LNCaP clone FGC (cell line): Measurements from ENCODE around the gene CSPG4.

Source experiments
- DNase-seq: peaks from one replicate; pipeline ENCODE4 v3.0.0-alpha.2; 2011; ENCODE audit warnings: low read depth
- H3K4me3 ChIP-seq: 2 replicates; pipeline ENCODE4 v1.5.1; 2011; ENCODE audit warnings: mild to moderate bottlenecking, low read depth, low read length, control low read depth
- TF ChIP-seq, protein P1 (sequence below): IDR thresholded peaks from 2 replicates; pipeline ENCODE4 v1.5.1; 2012; ENCODE audit warnings: mild to moderate bottlenecking; ENCODE audit not compliant: control insufficient read depth, insufficient read depth; ENCODE audit errors: extremely low read depth

The CSPG4 gene

DNA sequence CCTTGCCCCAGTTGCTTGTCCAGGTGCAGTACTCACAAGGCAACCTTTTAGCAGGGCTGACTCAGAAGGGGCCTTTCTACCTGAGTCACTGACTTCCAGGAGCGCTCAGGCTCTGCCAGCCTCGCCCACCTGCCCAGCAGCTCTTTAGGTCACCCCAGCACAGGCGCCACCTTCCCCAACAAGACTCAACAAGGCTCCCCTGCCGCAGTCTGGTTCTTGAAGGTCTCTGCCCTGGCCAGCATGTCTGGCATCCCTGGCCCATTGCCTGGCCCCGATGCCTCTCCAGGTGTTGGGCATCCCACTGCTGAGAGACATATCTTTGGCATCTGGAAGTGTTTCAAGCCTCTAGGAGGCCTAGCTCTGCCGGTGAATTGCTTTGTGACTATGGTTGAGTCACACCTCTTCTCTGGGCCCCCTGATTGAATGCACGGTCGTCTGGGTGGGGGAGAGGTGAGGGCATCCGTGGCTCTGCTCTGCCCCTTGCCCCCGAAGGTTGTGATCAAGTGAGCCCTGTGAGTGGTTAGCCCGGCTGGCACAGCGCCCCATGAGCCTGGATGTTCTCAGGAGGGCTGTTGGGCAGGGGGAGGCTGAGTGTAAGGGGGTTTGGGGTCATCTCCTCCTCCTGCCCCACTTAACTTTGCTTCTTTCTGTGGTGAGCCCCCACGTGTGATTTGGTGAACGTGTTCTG is 43.3 kb downstream of the CSPG4 start:
- TF ChIP-seq, protein P1, sequence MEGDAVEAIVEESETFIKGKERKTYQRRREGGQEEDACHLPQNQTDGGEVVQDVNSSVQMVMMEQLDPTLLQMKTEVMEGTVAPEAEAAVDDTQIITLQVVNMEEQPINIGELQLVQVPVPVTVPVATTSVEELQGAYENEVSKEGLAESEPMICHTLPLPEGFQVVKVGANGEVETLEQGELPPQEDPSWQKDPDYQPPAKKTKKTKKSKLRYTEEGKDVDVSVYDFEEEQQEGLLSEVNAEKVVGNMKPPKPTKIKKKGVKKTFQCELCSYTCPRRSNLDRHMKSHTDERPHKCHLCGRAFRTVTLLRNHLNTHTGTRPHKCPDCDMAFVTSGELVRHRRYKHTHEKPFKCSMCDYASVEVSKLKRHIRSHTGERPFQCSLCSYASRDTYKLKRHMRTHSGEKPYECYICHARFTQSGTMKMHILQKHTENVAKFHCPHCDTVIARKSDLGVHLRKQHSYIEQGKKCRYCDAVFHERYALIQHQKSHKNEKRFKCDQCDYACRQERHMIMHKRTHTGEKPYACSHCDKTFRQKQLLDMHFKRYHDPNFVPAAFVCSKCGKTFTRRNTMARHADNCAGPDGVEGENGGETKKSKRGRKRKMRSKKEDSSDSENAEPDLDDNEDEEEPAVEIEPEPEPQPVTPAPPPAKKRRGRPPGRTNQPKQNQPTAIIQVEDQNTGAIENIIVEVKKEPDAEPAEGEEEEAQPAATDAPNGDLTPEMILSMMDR = no peak
- no peak for DNase-seq

DNA sequence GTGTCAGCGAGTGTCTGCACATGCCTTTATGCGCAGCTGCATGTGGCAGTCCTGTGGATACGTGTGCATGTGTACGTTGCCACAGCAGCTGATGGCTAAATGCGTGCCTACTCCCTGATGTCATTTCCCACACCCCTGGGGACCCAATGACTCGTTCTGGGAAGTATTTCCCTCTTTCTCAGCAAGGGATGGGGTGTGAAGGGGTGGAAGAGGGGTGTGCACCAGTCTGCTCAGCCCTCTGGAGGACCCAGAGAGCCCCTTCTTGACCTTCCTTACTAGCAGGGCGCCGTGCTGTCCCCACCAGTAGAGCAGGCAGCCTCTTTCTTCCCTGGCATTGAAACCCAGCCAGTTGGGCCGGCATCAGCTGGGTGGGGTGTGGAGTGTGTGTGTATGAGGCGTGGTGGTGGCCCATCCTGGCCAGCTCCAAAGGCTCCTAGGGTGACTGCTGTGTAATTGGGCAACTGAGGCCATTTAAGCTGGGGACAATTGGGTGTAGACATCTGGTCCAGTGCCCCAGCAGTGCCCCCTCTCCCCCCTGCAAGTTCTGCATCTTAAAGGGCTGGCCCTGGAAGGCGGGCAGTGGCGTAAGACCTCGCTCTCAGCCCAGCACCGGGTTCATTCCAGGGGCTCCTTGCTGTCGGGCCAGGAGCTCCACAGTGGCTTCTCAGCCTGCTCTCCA is 45.7 kb downstream of the CSPG4 start:
- TF ChIP-seq, protein P1 = no peak
- DNase-seq = no peak
- no peak overlapping the region for H3K4me3 ChIP-seq

More for the DNA sequence above, 43.3 kb downstream of the CSPG4 start:
- no peak overlapping the region for H3K4me3 ChIP-seq

DNA sequence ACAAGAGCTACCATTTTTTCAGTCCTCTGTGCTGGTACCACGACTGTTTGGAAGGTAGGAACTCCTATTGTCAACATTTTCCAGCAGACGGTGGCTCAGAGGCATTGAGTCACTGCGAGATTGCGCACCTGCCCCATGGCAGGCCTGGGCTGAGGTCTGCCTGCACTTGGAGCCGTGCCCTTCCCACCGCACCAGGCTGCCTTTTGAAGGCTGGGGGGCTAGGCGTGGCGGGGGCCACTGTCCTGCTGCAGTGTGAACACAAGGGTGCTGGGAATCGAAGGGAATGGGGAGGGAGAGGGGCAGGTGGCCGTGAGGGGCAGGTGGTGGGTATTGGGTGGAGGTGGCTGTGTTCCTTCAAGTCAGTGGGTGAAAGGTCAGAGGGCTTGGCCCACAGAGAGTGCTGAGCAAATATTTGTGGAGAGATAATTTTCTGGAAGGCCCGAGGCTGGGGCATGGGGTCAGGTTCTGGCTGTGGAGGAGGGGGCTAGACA is 48.7 kb downstream of the CSPG4 start:
- DNase-seq = no peak
- H3K4me3 ChIP-seq = no peak overlapping the region

DNA sequence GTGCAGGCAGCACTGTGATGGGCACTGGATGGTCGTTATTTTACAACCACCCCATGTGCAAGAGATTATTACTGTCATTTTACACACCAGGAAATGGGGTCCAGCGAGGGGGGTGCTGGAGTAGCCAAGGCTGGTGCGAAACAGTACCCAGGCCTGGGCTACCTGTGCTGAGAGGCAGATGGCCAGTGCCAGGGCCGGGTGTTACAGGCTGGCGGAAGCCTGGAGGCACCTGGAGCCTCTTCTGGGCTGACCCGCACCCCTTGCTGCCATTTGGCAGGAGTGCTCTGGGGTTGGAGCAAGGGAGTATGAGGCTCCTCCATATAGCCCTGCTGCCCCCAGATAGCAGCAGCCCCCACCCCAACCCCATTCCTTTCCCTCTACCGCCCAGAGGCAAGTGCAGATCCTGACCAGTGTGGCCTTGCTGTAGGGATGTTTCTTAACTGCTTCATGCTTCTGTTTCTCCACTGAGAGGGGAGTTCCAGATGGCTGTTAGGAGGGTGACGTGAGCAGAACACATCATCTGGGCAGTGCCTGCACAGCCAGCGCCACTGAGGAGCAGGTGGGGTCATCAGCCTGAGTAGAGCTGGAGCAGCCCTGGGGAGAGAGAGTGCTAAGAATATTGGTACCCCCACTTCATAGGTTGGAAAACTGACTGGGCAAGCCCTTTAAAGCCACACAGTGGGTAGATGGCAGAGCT is 49.7 kb downstream of the CSPG4 start:
- TF ChIP-seq, protein P1 = no peak
- H3K4me3 ChIP-seq = no peak overlapping the region
- DNase-seq = no peak

More for the DNA sequence above, 48.7 kb downstream of the CSPG4 start:
- TF ChIP-seq, protein P1 = no peak

DNA sequence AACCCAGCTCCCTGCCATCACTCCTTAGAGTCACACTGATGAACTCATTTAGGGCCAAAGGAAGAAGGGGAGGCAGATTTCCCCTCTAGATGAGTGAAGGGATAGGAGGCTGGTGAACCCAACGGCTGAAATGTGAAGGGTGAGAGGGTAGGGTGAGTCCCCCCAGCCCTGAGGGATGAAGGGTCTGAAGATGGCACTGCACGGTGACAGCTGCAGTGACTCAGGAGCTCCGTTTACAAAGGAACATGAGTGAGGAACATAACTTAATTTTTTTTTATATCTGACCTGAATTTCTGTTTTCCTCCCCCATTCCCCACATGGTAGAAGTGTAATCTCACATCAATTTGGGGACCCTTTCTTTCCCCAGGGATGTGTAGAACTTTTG is 50.9 kb downstream of the CSPG4 start:
- TF ChIP-seq, protein P1 = no peak
- H3K4me3 ChIP-seq = no peak overlapping the region
- no peak for DNase-seq

DNA sequence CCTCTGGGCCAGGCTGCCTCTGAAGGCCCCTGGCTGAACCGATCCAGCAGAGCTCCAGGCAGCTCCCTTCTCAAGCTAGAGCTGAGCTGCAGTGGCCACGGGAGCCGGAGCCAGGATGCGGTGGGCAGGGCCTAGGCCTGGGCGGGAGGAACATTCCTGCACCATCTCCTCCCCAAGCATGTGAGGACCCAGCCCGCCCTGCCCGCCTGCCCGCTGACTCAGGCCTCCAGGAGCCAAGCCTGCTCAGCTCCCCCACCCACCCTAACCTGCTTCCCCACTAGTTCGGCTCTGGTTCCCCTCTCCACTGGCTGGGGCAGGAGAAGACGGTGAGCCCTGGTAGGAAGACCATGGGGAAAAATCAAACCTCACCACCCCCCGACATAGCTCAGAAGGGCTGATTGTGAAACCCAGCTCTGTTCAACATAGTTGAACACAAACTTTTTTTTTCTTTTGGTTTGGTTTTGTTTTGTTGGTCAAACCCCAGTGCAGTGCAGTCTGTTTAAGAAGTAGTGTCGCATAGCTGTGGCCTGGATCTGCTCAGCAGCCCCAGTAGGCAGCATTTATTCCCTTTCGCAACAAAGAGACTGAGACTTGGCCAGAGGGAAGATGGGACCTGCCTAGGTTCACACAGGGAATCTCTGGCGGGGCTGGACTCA is 51.4 kb downstream of the CSPG4 start:
- no peak overlapping the region for H3K4me3 ChIP-seq
- TF ChIP-seq, protein P1 = no peak
- DNase-seq = no peak
